ENCODE results near the gene TPX2. TPM values are rescaled to one million over a fixed set of nuclear protein-coding genes. Genes with fewer than 3 reads are reported as not detected.
A peak's percentile ranks its signal among the peaks of the same experiment; 100 is the strongest.

TPX2 gene
- polyA plus RNA-seq, 6 donors from 2014 or later: 0.08 to 0.44 (median 0.18) TPM; not detected in 1

DNA sequence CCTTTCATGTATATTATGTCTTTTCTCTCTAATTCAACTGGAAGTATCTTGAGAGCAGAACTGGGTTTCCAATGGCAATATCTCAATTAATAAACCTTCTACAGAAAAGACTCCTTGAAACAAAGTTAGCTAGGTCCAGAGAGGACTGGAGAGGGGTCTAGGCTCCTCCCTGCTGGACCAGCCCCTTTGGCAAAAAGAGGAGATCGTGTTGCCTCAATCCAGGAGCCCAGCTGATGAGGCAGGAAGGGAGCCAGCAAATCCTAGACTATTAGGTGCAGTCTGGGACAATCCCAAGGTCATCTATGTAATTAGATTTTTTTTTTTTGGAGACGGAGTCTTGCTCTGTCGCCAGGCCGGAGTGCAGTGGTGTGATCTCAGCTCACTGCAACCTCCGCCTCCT is 38.3 kb upstream of the TPX2 start:
- Mint-ChIP-seq H3K4me1 (peaks cover 25 to 35% (median 26%) of the 10 kb centered on the region in 3 donors), H3K27me3 (no peaks in the 10 kb centered on the region), H3K9me3 (peaks cover 0 to 1% (median 0%) of the 10 kb centered on the region in 7 donors), H3K27ac (peak overlapping the region in 1 of 6 donors; percentile 63), H3K4me3 (no peak overlapping the region), H3K36me3 (peaks cover 4 to 8% of the 10 kb centered on the region in 2 donors)
- DNase-seq (no peak), ATAC-seq (ENCODE audit: low read depth in 2 of 2) (no peak)

DNA sequence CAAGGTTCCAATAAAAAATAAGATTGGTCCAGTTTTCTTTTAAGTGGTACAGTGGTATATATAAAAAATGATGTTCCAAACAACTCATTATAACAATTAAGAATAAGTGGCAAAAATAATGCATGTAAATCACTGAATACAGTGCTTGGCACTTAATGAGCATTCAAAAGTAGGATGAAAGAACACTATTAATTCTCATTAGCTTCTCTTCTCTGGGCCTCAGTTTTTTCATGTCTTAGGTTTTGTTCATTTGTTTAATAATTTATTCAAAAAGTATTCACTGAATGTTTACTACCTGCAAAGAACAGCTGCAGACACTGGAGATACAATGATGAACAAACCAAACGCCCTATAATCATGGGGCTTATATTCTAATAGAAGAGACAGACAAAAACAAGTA is 37.5 kb upstream of the TPX2 start:
- peaks cover 4 to 8% of the 10 kb centered on the region in 2 donors for H3K36me3 Mint-ChIP-seq

DNA sequence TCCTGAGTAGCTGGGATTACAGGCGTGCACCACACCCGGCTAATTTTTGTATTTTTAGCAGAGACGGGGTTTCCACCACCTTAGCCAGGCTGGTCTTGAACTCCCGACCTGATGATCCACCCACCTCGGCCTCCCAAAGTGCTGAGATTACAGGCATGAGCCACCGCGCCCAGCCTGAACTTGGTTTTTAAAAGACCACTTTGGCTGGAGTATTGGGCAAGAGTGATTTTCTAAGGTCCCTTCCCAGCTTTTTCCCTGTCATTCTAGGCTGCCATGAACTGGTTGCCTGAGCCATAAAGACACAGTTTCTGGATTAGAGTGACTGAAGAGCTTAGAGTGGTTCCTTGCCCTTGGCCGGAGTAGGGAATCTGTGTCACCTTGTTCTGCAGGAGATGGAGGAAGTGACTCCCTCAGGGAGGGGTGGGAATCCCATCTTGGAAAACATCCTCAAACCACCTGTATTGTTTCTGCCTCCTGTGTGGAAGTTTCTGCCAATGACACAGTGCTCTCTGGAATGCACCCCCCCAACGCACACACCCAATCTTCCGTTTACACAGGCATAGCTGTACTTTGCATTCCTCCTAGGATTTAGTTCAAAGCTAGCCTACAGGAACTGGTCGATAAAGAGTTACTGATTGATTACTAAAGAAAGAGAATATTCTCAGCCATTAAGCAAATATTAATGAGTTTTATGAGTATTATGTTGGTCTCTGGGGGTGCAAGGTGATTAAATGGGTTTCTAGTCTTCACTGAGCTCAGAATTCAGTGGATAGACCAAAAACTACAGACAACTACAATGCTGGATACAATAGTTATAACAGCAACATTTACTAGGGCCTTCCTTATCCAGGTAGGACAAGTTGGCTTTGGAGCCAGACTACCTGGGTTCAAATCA is 34.6 kb upstream of the TPX2 start:
- Mint-ChIP-seq H3K4me1 (peaks cover 32 to 50% (median 32%) of the 10 kb centered on the region in 3 donors), H3K9me3 (peaks cover 0 to 1% (median 0%) of the 10 kb centered on the region in 7 donors)

More for the DNA sequence above, 37.5 kb upstream of the TPX2 start:
- Mint-ChIP-seq H3K4me1 (peaks cover 30 to 42% (median 32%) of the 10 kb centered on the region in 3 donors), H3K9me3 (peaks cover 0 to 1% (median 0%) of the 10 kb centered on the region in 7 donors), H3K27ac (peak overlapping the region in 2 of 6 donors; percentile 59 to 94), H3K27me3 (no peaks in the 10 kb centered on the region), H3K4me3 (no peak overlapping the region)
- ATAC-seq (ENCODE audit: low read depth in 2 of 2) (no peak), DNase-seq (no peak)

GRCh38 chr20:31705191-31705590 is 33.9 kb upstream of the TPX2 start:
- no peak overlapping the region for H3K4me3 Mint-ChIP-seq
- no peak for ATAC-seq (ENCODE audit: low read depth in 2 of 2)
- peaks cover 25 to 47% (median 29%) of the 10 kb centered on the region in 3 donors for H3K4me1 Mint-ChIP-seq
- no peaks in the 10 kb centered on the region for H3K27me3 Mint-ChIP-seq
- H3K9me3 Mint-ChIP-seq: peaks cover 0 to 1% (median 0%) of the 10 kb centered on the region in 7 donors
- peaks cover 8% of the 10 kb centered on the region in 2 donors for H3K36me3 Mint-ChIP-seq
- DNase-seq: no peak
- H3K27ac Mint-ChIP-seq: no peak overlapping the region

More for the DNA sequence above, 34.6 kb upstream of the TPX2 start:
- Mint-ChIP-seq H3K27ac (no peak overlapping the region), H3K36me3 (peaks cover 8% of the 10 kb centered on the region in 2 donors), H3K4me3 (no peak overlapping the region), H3K27me3 (no peaks in the 10 kb centered on the region)
- no peak for DNase-seq
- ATAC-seq (ENCODE audit: low read depth in 2 of 2): no peak

DNA sequence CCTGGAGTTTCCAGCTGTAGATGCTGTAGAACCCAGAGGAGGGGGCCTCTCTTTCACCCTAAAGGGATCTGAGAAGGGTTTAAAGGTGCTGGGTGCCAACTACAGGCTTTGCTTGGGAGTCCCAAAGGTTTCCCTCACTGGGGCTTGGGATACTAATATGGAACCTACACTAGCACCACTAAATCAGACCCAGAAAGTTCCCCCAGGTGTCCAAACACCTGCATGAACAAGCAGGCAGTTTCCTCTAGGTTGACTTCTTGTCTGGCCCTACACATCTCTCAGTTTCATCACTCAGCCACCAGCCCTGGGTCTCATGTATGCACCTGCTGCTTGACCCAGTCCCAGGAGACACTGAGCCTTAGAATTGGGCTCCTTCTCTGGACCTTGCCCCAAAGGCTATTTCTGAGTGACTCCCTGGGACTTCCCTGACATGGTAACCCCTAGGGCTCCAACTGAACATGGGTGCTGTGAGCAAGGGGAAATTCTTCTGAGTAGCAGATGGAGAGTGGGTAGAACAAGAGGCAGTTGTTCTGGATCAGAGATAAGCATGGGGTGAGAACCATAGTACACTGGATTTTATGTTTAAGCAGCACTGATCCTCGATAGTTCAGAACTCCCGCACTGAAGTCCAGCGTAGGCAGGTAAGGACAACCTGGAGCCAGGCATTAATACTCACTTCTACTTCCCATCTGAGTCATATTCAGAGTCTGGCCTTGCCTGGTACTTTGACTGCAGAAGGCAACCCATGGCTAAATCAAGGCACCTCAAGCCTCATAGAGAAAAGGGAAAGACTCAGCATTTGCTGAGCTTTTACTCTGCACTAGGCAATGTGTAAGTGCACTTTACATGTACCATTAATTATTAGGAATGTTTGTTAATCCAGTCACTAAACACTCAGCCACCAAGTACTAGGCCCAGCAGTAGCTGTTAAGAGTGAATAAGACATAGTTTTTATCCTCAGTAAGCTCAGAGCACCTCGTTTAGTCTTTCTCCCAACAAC is 33.2 kb upstream of the TPX2 start:
- H3K27me3 Mint-ChIP-seq: no peaks in the 10 kb centered on the region
- DNase-seq (no peak), ATAC-seq (ENCODE audit: low read depth in 2 of 2) (no peak)
- no peak overlapping the region for H3K4me3 Mint-ChIP-seq
- H3K36me3 Mint-ChIP-seq: peaks cover 8% of the 10 kb centered on the region in 2 donors
- peaks cover 22 to 43% (median 29%) of the 10 kb centered on the region in 3 donors for H3K4me1 Mint-ChIP-seq
- H3K27ac Mint-ChIP-seq: peak overlapping the region in 4 of 6 donors; percentile 1 to 72 (median 62)
- no peaks in the 10 kb centered on the region for H3K9me3 Mint-ChIP-seq

DNA sequence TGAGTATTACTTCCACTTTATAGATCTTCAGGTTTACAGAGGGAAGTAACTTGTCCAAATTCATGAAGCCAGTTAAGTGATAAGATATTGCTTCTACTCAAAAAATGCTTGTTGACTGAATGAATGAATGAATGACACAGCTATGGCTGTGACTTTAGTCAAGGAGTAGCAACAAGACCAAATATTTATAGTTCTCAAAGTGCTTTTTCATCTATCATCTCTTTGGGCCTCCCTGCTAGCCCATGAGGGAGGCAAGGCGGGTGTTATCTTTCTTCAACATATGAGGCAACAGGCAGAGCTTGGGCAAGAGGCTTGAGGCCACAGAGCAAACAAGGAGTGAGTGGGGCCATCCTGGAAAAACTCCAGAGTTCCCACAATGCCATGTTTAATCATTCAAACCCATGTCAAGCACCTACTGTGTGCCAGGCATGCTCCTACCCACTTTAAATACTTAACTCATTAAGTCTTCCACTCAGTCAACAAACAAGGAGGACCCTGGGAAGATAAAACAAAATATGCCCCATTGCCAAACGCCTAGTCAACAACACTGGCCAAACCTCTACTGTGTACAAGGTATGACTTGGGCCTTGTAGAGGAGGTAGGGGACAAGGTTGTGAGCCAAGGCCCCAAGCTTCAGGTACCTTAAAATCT is 32.4 kb upstream of the TPX2 start:
- Mint-ChIP-seq H3K27ac (peak overlapping the region in 1 of 6 donors; percentile 82), H3K36me3 (peaks cover 6 to 8% of the 10 kb centered on the region in 2 donors)
- no peak for ATAC-seq (ENCODE audit: low read depth in 2 of 2)

GRCh38 chr20:31707258-31707615 is 31.9 kb upstream of the TPX2 start:
- Mint-ChIP-seq H3K9me3 (no peaks in the 10 kb centered on the region), H3K36me3 (peaks cover under 1 to 4% of the 10 kb centered on the region in 2 donors), H3K4me1 (peaks cover 19 to 38% (median 29%) of the 10 kb centered on the region in 3 donors), H3K27me3 (no peaks in the 10 kb centered on the region), H3K27ac (no peak overlapping the region), H3K4me3 (no peak overlapping the region)
- DNase-seq (no peak), ATAC-seq (ENCODE audit: low read depth in 2 of 2) (no peak)

More for the DNA sequence above, 32.4 kb upstream of the TPX2 start:
- Mint-ChIP-seq H3K4me3 (no peak overlapping the region), H3K27me3 (no peaks in the 10 kb centered on the region), H3K4me1 (peaks cover 24 to 43% (median 31%) of the 10 kb centered on the region in 3 donors), H3K9me3 (no peaks in the 10 kb centered on the region)
- DNase-seq: no peak

- Mint-ChIP-seq H3K4me1 (peaks cover 26 to 46% (median 35%) of the 10 kb centered on the region in 3 donors), H3K27me3 (no peaks in the 10 kb centered on the region), H3K9me3 (no peaks in the 10 kb centered on the region), H3K4me3 (no peak overlapping the region), H3K27ac (peak overlapping the region in 1 of 6 donors; percentile 87), H3K36me3 (peaks cover 4 to 6% of the 10 kb centered on the region in 2 donors)
- DNase-seq: no peak
- no peak for ATAC-seq (ENCODE audit: low read depth in 2 of 2)
Observed at GRCh38 chr20:31707994-31708735, 30.9 kb upstream of the TPX2 start.

GRCh38 chr20:31708736-31709534 is 30.2 kb upstream of the TPX2 start:
- no peak for ATAC-seq (ENCODE audit: low read depth in 2 of 2)
- Mint-ChIP-seq H3K27me3 (no peaks in the 10 kb centered on the region), H3K9me3 (no peaks in the 10 kb centered on the region), H3K4me3 (no peak overlapping the region), H3K36me3 (peaks cover 4 to 8% of the 10 kb centered on the region in 2 donors), H3K4me1 (peaks cover 28 to 50% (median 35%) of the 10 kb centered on the region in 3 donors), H3K27ac (peak overlapping the region in 4 of 6 donors; percentile 4 to 87 (median 64))
- DNase-seq: no peak

DNA sequence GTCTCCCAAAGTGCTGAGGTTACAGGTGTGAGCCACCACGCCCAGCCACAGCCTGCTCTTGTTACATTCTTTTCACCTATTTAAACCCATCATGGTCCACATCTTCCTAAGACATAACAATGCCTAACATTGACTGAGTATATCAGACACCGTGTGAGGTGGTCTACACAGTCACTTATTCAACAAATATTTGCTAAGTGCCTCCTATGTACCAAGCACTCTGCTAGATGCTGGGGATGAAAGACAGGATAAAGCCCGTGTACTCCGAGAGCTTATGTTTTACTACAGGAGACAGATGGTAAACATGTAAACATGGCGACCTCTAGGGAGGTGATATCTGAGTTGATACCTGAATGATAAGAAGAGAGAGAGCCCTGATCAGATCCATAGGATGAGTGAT is 29.2 kb upstream of the TPX2 start:
- Mint-ChIP-seq H3K27me3 (no peaks in the 10 kb centered on the region), H3K4me3 (no peak overlapping the region), H3K4me1 (peaks cover 28 to 55% (median 35%) of the 10 kb centered on the region in 3 donors), H3K36me3 (peaks cover 4 to 8% of the 10 kb centered on the region in 2 donors), H3K27ac (peak overlapping the region in 1 of 6 donors; percentile 38), H3K9me3 (no peaks in the 10 kb centered on the region)
- ATAC-seq (ENCODE audit: low read depth in 2 of 2) (no peak), DNase-seq (no peak)

GRCh38 chr20:31710423-31711108 is 28.5 kb upstream of the TPX2 start:
- no peaks in the 10 kb centered on the region for H3K27me3 Mint-ChIP-seq
- DNase-seq: no peak
- ATAC-seq (ENCODE audit: low read depth in 2 of 2): no peak
- no peak overlapping the region for H3K4me3 Mint-ChIP-seq
- H3K4me1 Mint-ChIP-seq: peaks cover 32 to 59% (median 35%) of the 10 kb centered on the region in 3 donors
- no peaks in the 10 kb centered on the region for H3K9me3 Mint-ChIP-seq
- peak overlapping the region in 1 of 6 donors; percentile 60 for H3K27ac Mint-ChIP-seq
- H3K36me3 Mint-ChIP-seq: peaks cover 4 to 15% of the 10 kb centered on the region in 2 donors
